CD4-positive, alpha-beta T cell (primary cell): ENCODE data around the gene CD74. TPM values are rescaled to one million over a fixed set of nuclear protein-coding genes. Genes with fewer than 3 reads are reported as not detected.

Experiments
- ATAC-seq: fragments of 200-7000 bp; cut with Tn5 transposase; one replicate; pipeline ENCODE4 v1.10.0; 2022; ENCODE audit warnings: mild to moderate bottlenecking; ENCODE audit not compliant: poor library complexity
- CTCF ChIA-PET: fragments of 350-600 bp; sonication (Branson Sonifier 250); formaldehyde crosslinking; loops from one replicate; lab custom pipeline; 2021; ENCODE audit warnings: antibody characterized with exemption, inconsistent platforms; lab: Charles Lee
- POLR2A ChIA-PET: fragments of 350-600 bp; sonication (Branson Sonifier 250); formaldehyde crosslinking; loops from one replicate; lab custom pipeline; 2021; ENCODE audit warnings: antibody characterized with exemption, inconsistent platforms; lab: Charles Lee
- DNase-seq, 14 experiments: peaks; one replicate each; pipeline ENCODE4 v3.0.0-alpha.2; 2013 to 2020; ENCODE audit warnings: mixed read lengths in 2 of 14
- H3K27ac ChIP-seq, 2 donors: one replicate each; pipeline versions ENCODE4 v1.5.1 to v1.7.0; 2013; ENCODE audit warnings: low read length in 2 of 2, low read depth in 1 of 2, mild to moderate bottlenecking in 1 of 2
- H3K27me3 ChIP-seq, 2 experiments: 1 replicate in 1 of 2; 2 replicates in 1 of 2; pipeline versions ENCODE4 v1.6.1 to v1.7.0; 2013; ENCODE audit warnings: low read length in 2 of 2, control low read depth in 1 of 2, mild to moderate bottlenecking in 1 of 2, moderate library complexity in 1 of 2; ENCODE audit not compliant: insufficient read depth in 2 of 2, control insufficient read depth in 1 of 2
- H3K36me3 ChIP-seq: one replicate; pipeline ENCODE4 v1.6.1; 2013; ENCODE audit warnings: low read length, control low read depth; ENCODE audit not compliant: insufficient read depth
- H3K4me1 ChIP-seq: one replicate; pipeline ENCODE4 v1.6.1; 2013; ENCODE audit warnings: low read length, control low read depth; ENCODE audit not compliant: insufficient read depth
- H3K4me3 ChIP-seq: one replicate; pipeline ENCODE4 v1.5.1; 2013; ENCODE audit warnings: mild to moderate bottlenecking, low read length, moderate library complexity
- H3K9me3 ChIP-seq, 2 experiments: 1 replicate in 1 of 2; 2 replicates in 1 of 2; pipeline versions ENCODE4 v1.6.1 to v1.7.0; 2013; ENCODE audit warnings: low read length in 2 of 2, mild to moderate bottlenecking in 2 of 2, control low read depth in 1 of 2, moderate library complexity in 1 of 2; ENCODE audit not compliant: control insufficient read depth in 1 of 2, insufficient read depth in 1 of 2
- H3K27ac Mint-ChIP-seq: one replicate; pipeline ENCODE4 v1.8.0; 2020; ENCODE audit warnings: mixed read lengths
- H3K27me3 Mint-ChIP-seq: one replicate; pipeline ENCODE4 v1.8.0; 2021; ENCODE audit warnings: mixed read lengths
- H3K36me3 Mint-ChIP-seq: one replicate; pipeline ENCODE4 v1.8.0; 2021; ENCODE audit warnings: low read depth, mixed read lengths
- H3K4me1 Mint-ChIP-seq: one replicate; pipeline ENCODE4 v1.8.0; 2021; ENCODE audit warnings: low read depth, mixed read lengths
- H3K4me3 Mint-ChIP-seq: one replicate; pipeline ENCODE4 v1.8.0; 2020; ENCODE audit warnings: mild to moderate bottlenecking, mixed read lengths
- H3K9me3 Mint-ChIP-seq: one replicate; pipeline ENCODE4 v1.8.0; 2020; ENCODE audit warnings: mixed read lengths
- intact Hi-C, 2 experiments: fragments of 100-400 bp; cut with DNase I in 1 of 2; cut with micrococcal nuclease in 1 of 2; formaldehyde crosslinking; loops; one replicate each; pipeline versions ENCODE4 v1.15.1 to v1.9.0; 2023 to 2025; cut with DNase I, micrococcal nuclease
- total RNA-seq, 174 experiments: library from RNA in 2 of 174; stranded (reverse) in 2 of 174; gene quantifications; one replicate each; pipeline ENCODE4 v1.2.3 and lab custom pipeline; 2021 to 2026
- TF ChIP-seq, protein P1 (sequence below): fragments of 200-600 bp; IDR thresholded peaks from one replicate; pipeline ENCODE4 v1.8.0; 2022; ENCODE audit warnings: antibody characterized with exemption, mild to moderate bottlenecking

CD74 gene
- total RNA-seq, 2 experiments from 2014 or later, result 299 to 303 TPM

DNA sequence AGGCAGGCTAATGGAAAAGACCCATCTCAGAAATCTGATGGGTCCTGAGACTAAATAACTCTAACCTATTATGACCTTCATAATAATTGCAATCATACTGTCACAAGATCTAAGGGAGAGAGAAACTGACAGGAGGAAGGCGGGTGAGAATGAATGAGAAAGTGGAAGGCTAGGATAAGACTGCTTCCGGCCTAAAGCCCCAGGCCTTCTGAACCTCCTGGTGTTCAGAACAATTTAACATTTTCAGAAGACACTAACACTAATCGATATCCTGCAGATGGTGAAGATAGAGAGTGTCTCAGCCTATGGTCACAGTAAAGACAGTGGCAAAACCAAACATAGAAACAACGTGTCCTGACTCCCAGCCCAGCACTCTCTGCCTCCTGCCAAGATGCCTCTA is 35.6 kb upstream of the CD74 start:
- peak overlapping the region; percentile 94 to 98 for H3K27ac ChIP-seq
- peak in 1 of 14 experiments; percentile 21 for DNase-seq
- H3K4me3 ChIP-seq, result peak overlapping the region; percentile 86
- intact Hi-C loops, result loop anchor here in 1 of 2 experiments (5.0 kb wide), 1 partner anchor 309 kb away; the partner anchor contains the start of gene DCTN4
- H3K36me3 ChIP-seq, result peaks cover 54% of the 10 kb centered on the region
- Mint-ChIP-seq H3K27ac (peak overlapping the region; percentile 98), H3K27me3 (no peaks in the 10 kb centered on the region), H3K36me3 (peaks cover 66% of the 10 kb centered on the region), H3K9me3 (peaks cover 2% of the 10 kb centered on the region), H3K4me1 (peaks cover 45% of the 10 kb centered on the region), H3K4me3 (peak overlapping the region; percentile 96)
- ATAC-seq, result no peak
- H3K27me3 ChIP-seq, result no peaks in the 10 kb centered on the region
- POLR2A ChIA-PET, result interaction anchor here (1.4 to 3.9 kb wide), 2 partner anchors 36 to 253 kb away, joined by 4 to 55 read pairs; partner anchors contain the start of genes CD74 and RBM22
- TF ChIP-seq, protein P1, sequence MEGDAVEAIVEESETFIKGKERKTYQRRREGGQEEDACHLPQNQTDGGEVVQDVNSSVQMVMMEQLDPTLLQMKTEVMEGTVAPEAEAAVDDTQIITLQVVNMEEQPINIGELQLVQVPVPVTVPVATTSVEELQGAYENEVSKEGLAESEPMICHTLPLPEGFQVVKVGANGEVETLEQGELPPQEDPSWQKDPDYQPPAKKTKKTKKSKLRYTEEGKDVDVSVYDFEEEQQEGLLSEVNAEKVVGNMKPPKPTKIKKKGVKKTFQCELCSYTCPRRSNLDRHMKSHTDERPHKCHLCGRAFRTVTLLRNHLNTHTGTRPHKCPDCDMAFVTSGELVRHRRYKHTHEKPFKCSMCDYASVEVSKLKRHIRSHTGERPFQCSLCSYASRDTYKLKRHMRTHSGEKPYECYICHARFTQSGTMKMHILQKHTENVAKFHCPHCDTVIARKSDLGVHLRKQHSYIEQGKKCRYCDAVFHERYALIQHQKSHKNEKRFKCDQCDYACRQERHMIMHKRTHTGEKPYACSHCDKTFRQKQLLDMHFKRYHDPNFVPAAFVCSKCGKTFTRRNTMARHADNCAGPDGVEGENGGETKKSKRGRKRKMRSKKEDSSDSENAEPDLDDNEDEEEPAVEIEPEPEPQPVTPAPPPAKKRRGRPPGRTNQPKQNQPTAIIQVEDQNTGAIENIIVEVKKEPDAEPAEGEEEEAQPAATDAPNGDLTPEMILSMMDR, result no peak
- no peaks in the 10 kb centered on the region for H3K9me3 ChIP-seq
- CTCF ChIA-PET, result interaction anchor here (0.8 kb wide), 1 partner anchor 12 kb away, joined by 3 read pairs; no protein-coding TSS in a partner anchor
- peaks cover 36% of the 10 kb centered on the region for H3K4me1 ChIP-seq

DNA sequence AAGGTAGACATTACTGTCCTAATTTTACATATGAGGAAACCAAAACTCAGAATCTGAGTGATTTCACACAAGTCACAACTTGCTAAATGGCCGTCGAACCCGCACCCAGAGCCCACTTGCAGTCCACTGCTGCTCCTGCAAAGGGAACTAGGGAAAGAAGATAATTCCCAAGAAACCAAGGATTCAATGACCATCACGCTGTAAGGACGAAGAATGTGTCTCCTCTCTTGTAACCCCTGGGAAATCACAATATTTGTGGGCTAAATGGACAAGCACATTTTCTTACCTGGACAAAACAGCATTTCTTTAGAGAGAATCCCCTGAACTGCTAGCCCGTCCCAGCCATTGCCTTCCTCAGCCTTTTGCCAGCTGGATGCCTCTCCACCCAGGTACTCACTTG is 34.5 kb upstream of the CD74 start:
- CTCF ChIA-PET, result no interaction called here
- POLR2A ChIA-PET, result interaction anchor here (1.4 kb wide), 2 partner anchors 34 to 37 kb away, joined by 3 to 4 read pairs; partner anchors contain the start of gene CD74
- H3K27ac ChIP-seq, result no peak overlapping the region
- peaks cover 60% of the 10 kb centered on the region for H3K36me3 ChIP-seq
- peaks cover 74% of the 10 kb centered on the region for H3K36me3 Mint-ChIP-seq
- ATAC-seq (no peak), DNase-seq (no peak)
- H3K4me3 Mint-ChIP-seq, result peak overlapping the region; percentile 38
- H3K27me3 Mint-ChIP-seq, result no peaks in the 10 kb centered on the region
- H3K9me3 Mint-ChIP-seq, result peaks cover 2% of the 10 kb centered on the region
- H3K4me1 Mint-ChIP-seq, result peaks cover 47% of the 10 kb centered on the region
- H3K27ac Mint-ChIP-seq, result peak overlapping the region; percentile 98
- no peaks in the 10 kb centered on the region for H3K27me3 ChIP-seq
- peaks cover 36% of the 10 kb centered on the region for H3K4me1 ChIP-seq
- H3K4me3 ChIP-seq, result no peak overlapping the region
- TF ChIP-seq, protein P1, result no peak
- intact Hi-C loops, result loop anchor here in 1 of 2 experiments (1.0 to 5.0 kb wide), 2 partner anchors 34 to 310 kb away; partner anchors contain the start of gene DCTN4
- H3K9me3 ChIP-seq, result no peaks in the 10 kb centered on the region

DNA sequence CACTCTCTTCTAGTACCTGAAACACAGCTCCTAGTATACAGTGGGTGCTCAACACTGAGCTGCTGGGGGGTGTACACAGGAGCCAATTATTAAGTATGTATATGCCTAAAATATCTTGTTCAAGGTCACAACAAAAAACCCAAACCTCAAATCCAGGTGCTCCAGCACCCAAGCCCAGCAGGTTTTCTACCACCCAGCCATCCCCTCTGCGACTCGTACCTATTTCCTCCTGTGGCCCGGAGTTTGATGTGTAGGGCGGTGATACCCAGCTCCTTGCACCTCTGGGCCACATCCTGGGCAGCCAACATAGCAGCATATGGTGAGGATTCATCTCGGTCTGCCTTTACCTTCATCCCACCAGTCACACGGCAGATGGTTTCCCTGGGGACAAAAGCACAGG is 33.9 kb upstream of the CD74 start:
- intact Hi-C loops, result loop anchor here in 1 of 2 experiments (5.0 kb wide), 1 partner anchor 311 kb away; the partner anchor contains the start of gene DCTN4
- peaks cover 2% of the 10 kb centered on the region for H3K9me3 Mint-ChIP-seq
- Histone ChIP-seq H3K4me3 (no peak overlapping the region), H3K27ac (peak overlapping the region in 1 of 2 donors; percentile 18), H3K36me3 (peaks cover 66% of the 10 kb centered on the region), H3K27me3 (no peaks in the 10 kb centered on the region), H3K4me1 (peaks cover 36% of the 10 kb centered on the region), H3K9me3 (no peaks in the 10 kb centered on the region)
- ATAC-seq (no peak), DNase-seq (no peak)
- H3K36me3 Mint-ChIP-seq, result peaks cover 79% of the 10 kb centered on the region
- no peaks in the 10 kb centered on the region for H3K27me3 Mint-ChIP-seq
- POLR2A ChIA-PET, result interaction anchor here (1.4 to 2.4 kb wide), 2 partner anchors 34 to 36 kb away, joined by 3 to 7 read pairs; partner anchors contain the start of gene CD74
- peaks cover 47% of the 10 kb centered on the region for H3K4me1 Mint-ChIP-seq
- H3K27ac Mint-ChIP-seq, result peak overlapping the region; percentile 70
- TF ChIP-seq, protein P1, result no peak
- CTCF ChIA-PET, result interaction anchor here (2.0 kb wide), 1 partner anchor 10 kb away, joined by 6 read pairs; no protein-coding TSS in a partner anchor
- peak overlapping the region; percentile 38 for H3K4me3 Mint-ChIP-seq
